ENCODE data around the gene LTBP1. TPM values are rescaled to one million over a fixed set of nuclear protein-coding genes. Genes with fewer than 3 reads are reported as not detected.

Gene LTBP1
- polyA plus RNA-seq, 1 experiment: 124 TPM

DNA sequence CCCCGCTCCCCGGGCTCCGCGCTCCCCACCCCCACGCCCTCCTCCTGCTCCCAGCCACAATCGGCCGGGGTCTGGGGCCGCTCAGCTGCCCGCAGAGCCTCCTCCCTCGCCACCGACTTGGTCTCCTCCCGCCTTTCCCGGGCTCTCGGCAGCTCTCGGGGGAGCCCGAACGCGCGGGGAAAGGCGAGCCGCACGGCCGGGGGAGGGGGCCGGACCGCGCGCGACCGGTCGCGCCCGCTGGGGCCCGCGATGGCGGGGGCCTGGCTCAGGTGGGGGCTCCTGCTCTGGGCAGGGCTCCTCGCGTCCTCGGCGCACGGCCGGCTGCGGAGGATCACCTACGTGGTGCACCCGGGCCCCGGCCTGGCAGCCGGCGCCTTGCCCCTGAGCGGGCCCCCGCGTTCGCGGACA, 327 bp downstream of the LTBP1 start:
- TF ChIP-seq CTCF (IDR thresholded peaks at IDR 0.05; ENCODE audit: insufficient read depth, low read depth, low read length): no peak
- ChIA-PET POLR2A (interaction anchor here (0.5 kb wide), 1 partner anchor 83 kb away, joined by 3 read pairs; no protein-coding TSS in a partner anchor), CTCF (interaction anchor here (0.7 to 1.8 kb wide), 10 partner anchors 8 to 174 kb away, joined by 3 to 7 read pairs (median 3); no protein-coding TSS in a partner anchor)
- Histone ChIP-seq H3K4me3 (ENCODE audit: low read depth, low read length) (peak overlapping the region; percentile 72), H3K36me3 (ENCODE audit: control insufficient read depth, insufficient read depth, low read length) (no peaks in the 10 kb centered on the region; the same call in 1 of the 2 replicates), H3K27me3 (ENCODE audit: control insufficient read depth, insufficient read depth, low read length) (no peaks in the 10 kb centered on the region; the same call in none of the 2 replicates)
- no peak for DNase-seq (ENCODE audit: low read depth)

DNA sequence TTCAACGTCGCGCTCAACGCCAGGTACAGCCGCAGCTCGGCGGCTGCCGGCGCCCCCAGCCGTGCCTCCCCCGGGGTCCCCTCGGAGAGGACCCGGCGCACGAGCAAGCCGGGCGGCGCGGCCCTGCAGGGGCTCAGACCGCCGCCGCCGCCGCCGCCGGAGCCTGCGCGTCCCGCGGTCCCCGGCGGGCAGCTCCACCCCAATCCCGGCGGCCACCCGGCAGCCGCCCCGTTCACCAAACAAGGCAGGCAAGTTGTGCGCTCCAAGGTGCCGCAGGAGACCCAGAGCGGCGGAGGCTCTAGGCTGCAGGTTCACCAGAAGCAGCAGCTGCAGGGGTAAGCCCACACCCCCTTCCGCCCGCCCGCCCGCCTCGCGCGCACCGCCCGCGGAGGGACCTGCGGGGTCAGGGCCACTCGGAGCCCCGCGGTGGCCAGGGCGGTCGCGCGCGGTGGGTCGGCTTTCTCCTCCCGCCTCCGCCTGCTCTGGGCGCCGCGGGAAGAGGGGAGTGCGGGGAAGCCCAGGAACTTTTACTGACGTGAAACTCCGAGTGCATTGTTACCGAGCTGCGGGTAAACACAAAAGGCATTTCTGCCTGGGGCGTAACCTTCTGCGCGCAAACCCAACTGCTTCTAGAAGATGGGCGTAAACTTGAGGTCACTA, 861 bp downstream of the LTBP1 start:
- peak overlapping the region; percentile 72 for H3K4me3 ChIP-seq (ENCODE audit: low read depth, low read length)
- no peaks in the 10 kb centered on the region; the same call in 1 of the 2 replicates for H3K36me3 ChIP-seq (ENCODE audit: control insufficient read depth, insufficient read depth, low read length)
- no peaks in the 10 kb centered on the region; the same call in none of the 2 replicates for H3K27me3 ChIP-seq (ENCODE audit: control insufficient read depth, insufficient read depth, low read length)
- CTCF ChIA-PET: interaction anchor here (0.6 to 1.8 kb wide), 14 partner anchors 9 to 448 kb away, joined by 3 to 7 read pairs (median 3); no protein-coding TSS in a partner anchor
- DNase-seq (ENCODE audit: low read depth): no peak
- POLR2A ChIA-PET: interaction anchor here (0.5 kb wide), 1 partner anchor 84 kb away, joined by 3 read pairs; no protein-coding TSS in a partner anchor
- no peak for TF ChIP-seq CTCF (IDR thresholded peaks at IDR 0.05; ENCODE audit: insufficient read depth, low read depth, low read length)

DNA sequence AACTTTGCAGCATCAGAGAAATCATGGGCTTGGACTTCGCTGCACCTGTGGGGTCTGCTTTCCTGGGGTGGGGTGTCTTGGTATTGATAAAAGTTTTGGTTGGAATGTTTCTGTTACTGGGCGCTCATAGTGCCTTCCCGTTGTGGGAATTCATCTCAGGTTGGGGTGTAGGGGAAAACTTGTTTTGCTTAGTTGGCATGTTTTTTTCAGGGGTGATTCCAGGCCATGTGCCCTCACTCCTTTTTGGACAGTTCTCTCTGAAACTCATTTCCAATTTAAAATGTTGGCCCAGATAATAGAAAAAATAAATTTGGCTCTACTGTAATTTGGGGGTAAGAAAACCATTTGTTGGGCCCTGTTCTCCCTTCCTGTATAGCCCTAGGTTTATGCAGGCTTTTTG, 1.5 kb downstream of the LTBP1 start:
- ChIA-PET CTCF (interaction anchor here (0.6 to 1.8 kb wide), 8 partner anchors 12 to 175 kb away, joined by 3 to 7 read pairs (median 4); no protein-coding TSS in a partner anchor), POLR2A (no interaction called here)
- H3K27me3 ChIP-seq (ENCODE audit: control insufficient read depth, insufficient read depth, low read length): no peaks in the 10 kb centered on the region; the same call in none of the 2 replicates
- no peak for TF ChIP-seq CTCF (IDR thresholded peaks at IDR 0.05; ENCODE audit: insufficient read depth, low read depth, low read length)
- no peak for DNase-seq (ENCODE audit: low read depth)
- H3K36me3 ChIP-seq (ENCODE audit: control insufficient read depth, insufficient read depth, low read length): no peaks in the 10 kb centered on the region; the same call in 1 of the 2 replicates
- H3K4me3 ChIP-seq (ENCODE audit: low read depth, low read length): peak overlapping the region; percentile 72

DNA sequence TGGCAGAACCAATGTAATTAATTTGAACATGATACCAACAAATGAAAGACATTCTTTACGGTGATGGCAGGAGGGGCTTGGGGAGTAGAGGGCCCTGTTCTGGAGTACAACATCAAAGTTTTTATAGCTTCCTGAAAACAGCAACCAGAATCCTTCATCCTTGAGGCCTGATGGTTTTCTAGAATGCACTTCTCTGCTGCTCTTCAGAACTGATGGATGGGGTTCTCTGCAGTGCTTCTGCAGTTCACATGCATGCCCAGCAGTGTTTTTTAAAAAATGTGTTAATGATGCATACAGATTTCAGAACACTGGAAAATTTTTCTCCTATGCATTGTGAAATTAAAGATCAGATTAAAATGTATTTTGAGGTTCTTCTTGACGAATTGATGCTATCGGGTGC, 2.5 kb downstream of the LTBP1 start:
- Histone ChIP-seq H3K27me3 (ENCODE audit: control insufficient read depth, insufficient read depth, low read length) (no peaks in the 10 kb centered on the region; the same call in none of the 2 replicates), H3K36me3 (ENCODE audit: control insufficient read depth, insufficient read depth, low read length) (no peaks in the 10 kb centered on the region; the same call in 1 of the 2 replicates), H3K4me3 (ENCODE audit: low read depth, low read length) (no peak overlapping the region)
- CTCF ChIA-PET: no interaction called here
- TF ChIP-seq CTCF (IDR thresholded peaks at IDR 0.05; ENCODE audit: insufficient read depth, low read depth, low read length): no peak
- no peak for DNase-seq (ENCODE audit: low read depth)
- POLR2A ChIA-PET: no interaction called here

DNA sequence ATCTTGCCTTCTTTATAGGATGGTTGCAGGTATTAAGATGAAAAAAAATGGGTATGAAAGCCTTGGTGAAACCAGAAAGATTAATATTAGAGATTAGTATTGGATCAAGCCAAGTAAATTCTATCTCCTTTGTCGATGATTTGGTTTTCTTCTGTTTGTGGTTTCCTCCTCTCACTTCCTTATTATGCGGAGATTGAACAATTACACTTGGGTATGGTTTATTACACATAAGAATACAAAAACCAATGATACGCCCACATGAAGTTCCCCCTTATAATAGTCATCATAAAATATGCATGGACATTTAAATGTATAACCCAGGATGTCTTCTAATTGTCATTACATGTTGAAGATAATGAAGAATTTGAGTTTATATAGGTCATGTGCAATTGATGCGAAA, 4.9 kb downstream of the LTBP1 start:
- Histone ChIP-seq H3K4me3 (ENCODE audit: low read depth, low read length) (no peak overlapping the region), H3K36me3 (ENCODE audit: control insufficient read depth, insufficient read depth, low read length) (no peaks in the 10 kb centered on the region; the same call in 1 of the 2 replicates), H3K27me3 (ENCODE audit: control insufficient read depth, insufficient read depth, low read length) (no peaks in the 10 kb centered on the region)
- ChIA-PET POLR2A (no interaction called here), CTCF (no interaction called here)
- DNase-seq (ENCODE audit: low read depth): no peak
- TF ChIP-seq CTCF (IDR thresholded peaks at IDR 0.05; ENCODE audit: insufficient read depth, low read depth, low read length): no peak

Measured in BJ (cell line).